ENCODE measurements around the gene CDHR2. TPM values are rescaled to one million over a fixed set of nuclear protein-coding genes. Genes with fewer than 3 reads are reported as not detected.
A peak's percentile ranks its signal among the peaks of the same experiment; 100 is the strongest.

Gene CDHR2
- total RNA-seq, 1 experiment from 2014 or later = 0.10 TPM

DNA sequence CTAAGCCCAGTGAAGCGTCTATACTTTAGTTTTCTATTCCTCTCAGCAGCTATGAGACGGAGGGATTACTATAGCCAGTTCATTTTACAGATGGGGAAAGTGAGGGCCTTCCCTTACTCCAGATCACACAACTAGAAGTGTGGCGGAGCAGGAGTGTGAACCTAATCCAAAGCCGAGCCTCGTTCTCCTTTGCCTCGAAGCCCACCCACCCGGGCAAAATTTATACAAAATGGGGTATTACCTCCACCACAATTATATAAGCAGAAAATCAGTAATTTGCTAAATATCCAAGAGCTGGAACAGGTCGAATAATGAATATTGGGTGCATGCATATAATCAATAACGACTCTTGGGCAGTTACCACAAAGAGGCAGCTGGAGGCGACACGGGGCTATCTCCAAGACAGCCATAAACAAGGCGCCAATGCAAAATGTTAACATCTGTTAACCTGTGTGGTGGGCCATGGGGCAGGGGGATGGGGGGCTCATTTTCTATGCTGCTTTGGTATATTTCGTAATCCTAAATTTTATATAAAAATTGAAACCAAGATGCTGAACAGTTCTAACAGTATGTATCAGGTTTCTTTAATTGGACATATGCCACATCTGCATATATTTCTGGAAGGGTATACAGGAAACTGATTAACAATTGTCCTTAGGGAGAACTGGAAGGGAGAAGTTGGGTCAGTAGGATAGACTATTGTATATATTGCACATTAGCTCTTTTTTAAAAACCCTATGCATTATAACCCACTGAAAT is 10.7 kb upstream of the CDHR2 start:
- H3K4me3 ChIP-seq (replicated peaks in 1 of 2; ENCODE audit: low read depth in 1 of 2, low read length in 2 of 2) = peak overlapping the region; percentile 79 to 99
- H3K9me2 ChIP-seq (ENCODE audit: insufficient read depth) = no peaks in the 10 kb centered on the region
- no peaks in the 10 kb centered on the region for H4K20me1 ChIP-seq (ENCODE audit: insufficient read depth)
- peak overlapping the region; percentile 41 for H3K27ac ChIP-seq (ENCODE audit: low read depth, low read length)
- peaks cover 33% of the 10 kb centered on the region for H3K79me2 ChIP-seq (ENCODE audit: insufficient read depth, low read length)
- intact Hi-C loops (cut with micrococcal nuclease) = loop anchor here (5.0 kb wide), 1 partner anchor 91 kb away; the partner anchor contains the start of gene FAF2
- ChIA-PET POLR2A (interaction anchor here (0.6 to 1.9 kb wide), 8 partner anchors 8 to 122 kb away, joined by 3 to 6 read pairs (median 4); partner anchors contain the start of gene TSPAN17), RAD21 (ENCODE audit: low non-redundant PET in 1 of 2, low total read pairs in 2 of 2, uncharacterized antibody in 2 of 2, unreplicated experiment in 2 of 2) (interaction anchor here (0.6 to 1.5 kb wide), 2 partner anchors 74 to 121 kb away, joined by 4 read pairs; no protein-coding TSS in a partner anchor), CTCF (interaction anchor here (0.7 to 2.0 kb wide), 5 partner anchors 9 to 809 kb away, joined by 3 to 7 read pairs (median 4); partner anchors contain the start of genes CLTB and FAF2)
- ATAC-seq (no peak), DNase-seq (ENCODE audit: low read depth, low spot score) (no peak)
- TF ChIP-seq, protein P1, sequence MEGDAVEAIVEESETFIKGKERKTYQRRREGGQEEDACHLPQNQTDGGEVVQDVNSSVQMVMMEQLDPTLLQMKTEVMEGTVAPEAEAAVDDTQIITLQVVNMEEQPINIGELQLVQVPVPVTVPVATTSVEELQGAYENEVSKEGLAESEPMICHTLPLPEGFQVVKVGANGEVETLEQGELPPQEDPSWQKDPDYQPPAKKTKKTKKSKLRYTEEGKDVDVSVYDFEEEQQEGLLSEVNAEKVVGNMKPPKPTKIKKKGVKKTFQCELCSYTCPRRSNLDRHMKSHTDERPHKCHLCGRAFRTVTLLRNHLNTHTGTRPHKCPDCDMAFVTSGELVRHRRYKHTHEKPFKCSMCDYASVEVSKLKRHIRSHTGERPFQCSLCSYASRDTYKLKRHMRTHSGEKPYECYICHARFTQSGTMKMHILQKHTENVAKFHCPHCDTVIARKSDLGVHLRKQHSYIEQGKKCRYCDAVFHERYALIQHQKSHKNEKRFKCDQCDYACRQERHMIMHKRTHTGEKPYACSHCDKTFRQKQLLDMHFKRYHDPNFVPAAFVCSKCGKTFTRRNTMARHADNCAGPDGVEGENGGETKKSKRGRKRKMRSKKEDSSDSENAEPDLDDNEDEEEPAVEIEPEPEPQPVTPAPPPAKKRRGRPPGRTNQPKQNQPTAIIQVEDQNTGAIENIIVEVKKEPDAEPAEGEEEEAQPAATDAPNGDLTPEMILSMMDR (IDR thresholded peaks at IDR 0.05 in 2 of 3, conservative IDR thresholded peaks at IDR 0.05 in 1 of 3; ENCODE audit: borderline replicate concordance in 1 of 3, insufficient read depth in 1 of 3, low read depth in 2 of 3, low read length in 2 of 3) = 0 out of 6 replicates have a peak, but pooled peaks of 1 of the 3 experiments have one; percentile 11
- TF ChIP-seq POLR2A (IDR thresholded peaks at IDR 0.05; ENCODE audit: borderline replicate concordance, extremely low read depth, insufficient read depth, insufficient read length) = no peak
- TF ChIP-seq SIN3A (IDR thresholded peaks at IDR 0.05; ENCODE audit: low read depth) = no peak
- BruUV-seq (replicated peaks) = TSS peak; percentile 87
- peak overlapping the region; percentile 99 for H3K9ac ChIP-seq (ENCODE audit: low read length)
- H3K36me3 ChIP-seq (ENCODE audit: control insufficient read depth in 1 of 2, insufficient read depth in 2 of 2, low read length in 2 of 2) = no peaks in the 10 kb centered on the region
- no peaks in the 10 kb centered on the region for H3K9me3 ChIP-seq (ENCODE audit: control insufficient read depth in 1 of 2, insufficient read depth in 1 of 2, low read depth in 1 of 2, low read length in 2 of 2)
- H3K27me3 ChIP-seq (ENCODE audit: insufficient read depth, low read length) = no peaks in the 10 kb centered on the region
- H3K4me1 ChIP-seq (ENCODE audit: control insufficient read depth in 1 of 2, insufficient read depth in 2 of 2, low read length in 2 of 2) = peaks cover 27 to 47% of the 10 kb centered on the region in 2 experiments
- H3K4me2 ChIP-seq (ENCODE audit: low read length) = peak overlapping the region; percentile 100
- H2AFZ ChIP-seq (ENCODE audit: low read depth, low read length, poor library complexity, severe bottlenecking) = no peak overlapping the region

DNA sequence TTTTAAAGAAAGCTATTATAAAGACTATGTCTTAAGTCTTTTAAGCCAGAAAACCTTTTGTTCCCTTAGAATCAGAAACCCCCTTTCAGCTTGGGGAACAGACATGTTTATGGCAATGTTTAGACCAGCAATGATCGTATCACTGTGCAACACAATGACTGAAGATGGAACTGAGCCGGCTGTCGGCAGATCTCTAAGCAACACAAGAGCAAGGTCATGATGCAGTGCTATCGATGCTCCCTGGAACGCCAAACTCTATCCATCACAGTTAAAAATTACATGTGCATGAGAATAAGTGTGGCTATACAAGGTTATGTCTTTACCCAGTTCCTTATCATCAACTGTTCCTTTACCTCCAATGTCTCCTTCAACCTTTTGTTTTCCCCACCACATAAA is 10.2 kb upstream of the CDHR2 start:
- no peak overlapping the region for H3K27ac ChIP-seq (ENCODE audit: low read depth, low read length)
- intact Hi-C loops (cut with micrococcal nuclease) = loop anchor here (5.0 kb wide), 1 partner anchor 92 kb away; the partner anchor contains the start of gene FAF2
- TF ChIP-seq POLR2A (IDR thresholded peaks at IDR 0.05; ENCODE audit: borderline replicate concordance, extremely low read depth, insufficient read depth, insufficient read length) (no peak), POLR2AphosphoS5 (IDR thresholded peaks at IDR 0.05; ENCODE audit: low read depth, low read length) (no peak), ZFX (IDR thresholded peaks at IDR 0.05) (no peak), ELF1 (IDR thresholded peaks at IDR 0.05; ENCODE audit: borderline replicate concordance, low read depth) (no peak), EZH2phosphoT487 (IDR thresholded peaks at IDR 0.05; ENCODE audit: borderline replicate concordance) (no peak), SP1 (IDR thresholded peaks at IDR 0.05; ENCODE audit: low read depth) (no peak)
- TF ChIP-seq, protein P2, sequence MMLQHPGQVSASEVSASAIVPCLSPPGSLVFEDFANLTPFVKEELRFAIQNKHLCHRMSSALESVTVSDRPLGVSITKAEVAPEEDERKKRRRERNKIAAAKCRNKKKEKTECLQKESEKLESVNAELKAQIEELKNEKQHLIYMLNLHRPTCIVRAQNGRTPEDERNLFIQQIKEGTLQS (IDR thresholded peaks at IDR 0.05) = no peak
- ChIA-PET CTCF (interaction anchor here (1.6 kb wide), 1 partner anchor 91 kb away, joined by 5 read pairs; the partner anchor contains the start of gene FAF2), RAD21 (ENCODE audit: low non-redundant PET in 1 of 2, low total read pairs in 2 of 2, uncharacterized antibody in 2 of 2, unreplicated experiment in 2 of 2) (no interaction called here), POLR2A (interaction anchor here (0.9 to 1.0 kb wide), 2 partner anchors 32 to 122 kb away, joined by 3 to 4 read pairs; no protein-coding TSS in a partner anchor)
- H3K9me3 ChIP-seq (ENCODE audit: control insufficient read depth in 1 of 2, insufficient read depth in 1 of 2, low read depth in 1 of 2, low read length in 2 of 2) = no peaks in the 10 kb centered on the region
- H2AFZ ChIP-seq (ENCODE audit: low read depth, low read length, poor library complexity, severe bottlenecking) = no peak overlapping the region
- peaks cover 27% of the 10 kb centered on the region for H3K79me2 ChIP-seq (ENCODE audit: insufficient read depth, low read length)
- ATAC-seq (no peak), DNase-seq (ENCODE audit: low read depth, low spot score) (no peak)
- H4K20me1 ChIP-seq (ENCODE audit: insufficient read depth) = no peaks in the 10 kb centered on the region
- no peak overlapping the region for H3K9ac ChIP-seq (ENCODE audit: low read length)
- H3K4me2 ChIP-seq (ENCODE audit: low read length) = no peak overlapping the region
- H3K4me1 ChIP-seq (ENCODE audit: control insufficient read depth in 1 of 2, insufficient read depth in 2 of 2, low read length in 2 of 2) = peaks cover 27 to 53% of the 10 kb centered on the region in 2 experiments
- H3K27me3 ChIP-seq (ENCODE audit: insufficient read depth, low read length) = no peaks in the 10 kb centered on the region
- no peaks in the 10 kb centered on the region for H3K36me3 ChIP-seq (ENCODE audit: control insufficient read depth in 1 of 2, insufficient read depth in 2 of 2, low read length in 2 of 2)
- H3K9me2 ChIP-seq (ENCODE audit: insufficient read depth) = no peaks in the 10 kb centered on the region
- H3K4me3 ChIP-seq (replicated peaks in 1 of 2; ENCODE audit: low read depth in 1 of 2, low read length in 2 of 2) = no peak overlapping the region
- BruUV-seq (replicated peaks) = no TSS peak

All from HCT116 (cell line).